Measurements from ENCODE around the gene DGCR6. TPM values are rescaled to one million over a fixed set of nuclear protein-coding genes. Genes with fewer than 3 reads are reported as not detected.
"Not testable (repeated sequence)": the region's sequence is repeated elsewhere in the genome, so short reads cannot be mapped to it uniquely, and the experiment has no call there.

DGCR6 gene
- total and polyA plus RNA-seq, 4 donors: 0.88 to 5.8 (median 2.5) TPM

DNA sequence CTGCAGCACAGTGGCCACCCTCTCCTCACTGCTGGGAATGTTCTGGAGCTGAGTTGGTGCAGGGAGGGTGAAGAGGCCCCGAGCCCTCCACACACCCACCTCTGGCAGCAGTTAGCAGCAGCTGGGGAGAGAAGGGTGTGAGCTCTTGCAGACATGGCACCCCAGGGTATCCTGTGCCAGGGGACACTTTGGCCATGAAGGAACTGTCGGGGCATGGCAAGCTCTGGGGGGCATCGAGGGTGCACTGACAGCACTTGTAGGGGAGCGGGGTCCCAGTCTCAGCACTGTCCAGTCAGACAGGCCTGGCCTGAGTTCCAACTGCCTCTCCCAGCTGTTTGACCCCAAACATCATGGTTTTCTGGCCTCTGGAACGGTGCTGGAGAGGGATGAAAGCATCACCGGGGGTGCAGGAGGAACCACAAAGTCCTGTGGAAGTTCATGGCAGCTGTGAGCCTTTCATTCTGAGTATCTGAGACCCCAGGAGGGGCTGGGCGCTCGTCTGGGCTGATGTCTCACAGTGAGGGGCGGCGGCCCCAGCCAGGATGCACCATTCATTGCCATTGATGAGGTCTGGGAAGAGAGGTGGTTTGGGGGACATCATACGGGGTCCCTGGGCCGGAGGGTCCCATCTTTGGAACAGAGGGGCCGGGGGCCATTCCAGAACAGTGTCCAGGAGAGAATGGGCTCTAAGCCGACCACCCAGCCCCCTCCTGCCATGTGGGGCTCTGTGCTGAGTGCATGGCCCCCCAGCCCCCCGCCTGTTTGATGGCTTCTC is 50.2 kb downstream of the DGCR6 start:
- ATAC-seq (ENCODE audit: low FRiP score); H3K4me3 ChIP-seq (ENCODE audit: low read length in 2 of 2); H3K36me3 ChIP-seq (ENCODE audit: control insufficient read depth in 1 of 2, insufficient read depth in 2 of 2, low read length in 1 of 2); H3K9me3 ChIP-seq (ENCODE audit: control insufficient read depth, low read length); H3K27me3 ChIP-seq (ENCODE audit: control insufficient read depth in 1 of 2, insufficient read depth in 2 of 2, low read length in 1 of 2); H3K4me1 ChIP-seq (ENCODE audit: control insufficient read depth in 1 of 2, insufficient read depth in 2 of 2, low read length in 2 of 2); H3K27ac ChIP-seq (ENCODE audit: low read depth in 1 of 2, low read length in 2 of 2): not testable (repeated sequence)
- DNase-seq: peak; percentile 7 to 57
- intact Hi-C loops (cut with DNase I): loop anchor here in 1 of 2 donors (5.0 kb wide), 1 partner anchor 676 kb away; no protein-coding TSS in a partner anchor
- 69 to 74% methylated on average over 14 to 15 of the region's 15 CpGs for WGBS, 2 donors

DNA sequence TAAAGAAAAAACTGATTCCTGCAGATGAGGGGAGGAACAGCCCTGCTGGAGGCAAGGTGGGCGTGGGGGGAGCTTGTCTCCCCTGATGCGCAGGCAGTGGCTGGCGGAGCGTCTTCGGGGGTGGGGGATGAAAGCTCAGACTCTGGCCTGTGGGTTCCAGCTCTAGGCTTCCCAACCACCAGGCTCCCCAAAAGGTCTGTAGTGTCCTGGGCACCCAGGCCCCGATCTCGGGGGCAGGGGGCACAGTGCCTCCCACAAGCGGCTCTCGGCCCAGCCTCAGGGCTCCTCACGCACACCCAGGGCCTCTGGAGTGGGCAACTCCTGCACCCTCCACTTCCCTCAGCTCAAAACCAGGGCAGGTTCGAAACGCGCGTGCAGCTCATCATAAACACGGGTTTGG is 50.8 kb downstream of the DGCR6 start:
- not testable (repeated sequence) for ATAC-seq (ENCODE audit: low FRiP score); H3K27ac ChIP-seq (ENCODE audit: low read depth in 1 of 2, low read length in 2 of 2); H3K36me3 ChIP-seq (ENCODE audit: control insufficient read depth in 1 of 2, insufficient read depth in 2 of 2, low read length in 1 of 2); H3K27me3 ChIP-seq (ENCODE audit: control insufficient read depth in 1 of 2, insufficient read depth in 2 of 2, low read length in 1 of 2); H3K9me3 ChIP-seq (ENCODE audit: control insufficient read depth, low read length); H3K4me3 ChIP-seq (ENCODE audit: low read length in 2 of 2); H3K4me1 ChIP-seq (ENCODE audit: control insufficient read depth in 1 of 2, insufficient read depth in 2 of 2, low read length in 2 of 2)
- WGBS, 2 donors: 71% methylated on average over 15 of the region's 15 CpGs
- intact Hi-C loops (cut with DNase I): loop anchor here in 1 of 2 donors (5.0 kb wide), 1 partner anchor 675 kb away; no protein-coding TSS in a partner anchor
- peak; percentile 21 to 63 for DNase-seq

DNA sequence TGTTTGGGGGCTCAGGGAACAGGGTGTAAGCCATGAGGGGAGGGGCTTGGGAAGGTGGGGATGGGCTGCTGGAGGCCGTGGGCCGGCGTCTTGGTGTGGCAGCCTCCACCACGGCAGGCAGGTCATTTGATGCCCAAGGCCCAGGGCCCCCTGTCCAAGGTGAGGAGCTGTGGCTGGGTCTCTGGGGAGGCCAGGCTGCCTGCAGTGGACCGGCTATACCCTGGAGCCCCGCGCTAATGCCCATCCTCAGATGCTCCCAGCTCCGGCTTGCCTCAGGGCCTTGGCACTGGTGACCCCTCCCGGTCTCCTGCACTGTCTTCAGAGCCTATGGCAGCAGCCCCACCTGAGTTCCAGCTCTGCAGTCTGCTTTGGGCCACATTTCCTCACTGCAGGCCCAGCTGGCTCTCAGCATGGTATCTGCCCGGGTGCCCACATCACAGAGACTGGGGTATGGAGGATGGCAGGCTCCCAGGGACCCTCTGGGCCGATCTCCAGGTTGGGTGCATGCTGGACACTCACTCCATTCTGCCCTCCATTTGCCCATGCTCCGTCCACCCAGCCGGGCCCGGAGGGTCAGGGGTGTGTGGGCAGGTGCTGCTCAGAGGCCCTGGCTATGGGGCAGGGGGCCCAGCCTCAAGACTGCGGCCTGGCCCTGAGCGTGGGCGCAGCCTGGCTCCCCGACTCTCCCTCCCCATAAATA is 51.7 kb downstream of the DGCR6 start:
- H3K4me1 ChIP-seq (ENCODE audit: control insufficient read depth in 1 of 2, insufficient read depth in 2 of 2, low read length in 2 of 2); H3K4me3 ChIP-seq (ENCODE audit: low read length in 2 of 2); ATAC-seq (ENCODE audit: low FRiP score); H3K27ac ChIP-seq (ENCODE audit: low read depth in 1 of 2, low read length in 2 of 2); H3K9me3 ChIP-seq (ENCODE audit: control insufficient read depth, low read length); H3K36me3 ChIP-seq (ENCODE audit: control insufficient read depth in 1 of 2, insufficient read depth in 2 of 2, low read length in 1 of 2); H3K27me3 ChIP-seq (ENCODE audit: control insufficient read depth in 1 of 2, insufficient read depth in 2 of 2, low read length in 1 of 2): not testable (repeated sequence)
- peak; percentile 37 to 54 for DNase-seq
- 73 to 81% methylated on average over 14 to 16 of the region's 18 CpGs for WGBS, 2 donors
- intact Hi-C loops (cut with DNase I): loop anchor here in 1 of 2 donors (5.0 kb wide), 1 partner anchor 675 kb away; no protein-coding TSS in a partner anchor

DNA sequence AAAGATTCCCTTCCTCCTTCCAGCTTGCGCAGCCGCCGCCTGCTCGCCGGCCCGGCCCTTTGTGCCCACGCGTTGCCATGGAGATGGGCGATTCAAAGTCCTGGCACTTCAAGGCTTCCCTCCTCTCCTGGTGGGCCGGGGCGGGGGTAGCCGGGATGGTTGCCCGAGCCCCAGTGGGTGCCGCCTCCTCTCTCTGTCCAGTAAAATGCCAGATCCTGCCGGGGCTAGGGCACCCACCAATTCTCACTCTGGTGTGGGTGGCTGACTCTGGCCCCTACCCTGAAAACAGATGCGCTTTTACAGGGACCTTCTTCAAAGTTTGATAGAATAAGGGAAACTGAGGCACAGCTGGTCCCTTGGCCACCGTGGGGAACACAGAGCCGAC is 52.2 kb downstream of the DGCR6 start:
- peak in 1 of 2 donors; percentile 29 for DNase-seq
- not testable (repeated sequence) for H3K4me1 ChIP-seq (ENCODE audit: control insufficient read depth in 1 of 2, insufficient read depth in 2 of 2, low read length in 2 of 2); H3K27me3 ChIP-seq (ENCODE audit: control insufficient read depth in 1 of 2, insufficient read depth in 2 of 2, low read length in 1 of 2); H3K27ac ChIP-seq (ENCODE audit: low read depth in 1 of 2, low read length in 2 of 2); H3K9me3 ChIP-seq (ENCODE audit: control insufficient read depth, low read length); H3K4me3 ChIP-seq (ENCODE audit: low read length in 2 of 2); H3K36me3 ChIP-seq (ENCODE audit: control insufficient read depth in 1 of 2, insufficient read depth in 2 of 2, low read length in 1 of 2); ATAC-seq (ENCODE audit: low FRiP score)
- 78 to 83% methylated on average over 13 to 18 of the region's 18 CpGs for WGBS, 2 donors
- intact Hi-C loops (cut with DNase I): loop anchor here in 1 of 2 donors (5.0 kb wide), 1 partner anchor 674 kb away; no protein-coding TSS in a partner anchor

GRCh38 chr22:18958738-18959137 is 52.6 kb downstream of the DGCR6 start:
- H3K4me3 ChIP-seq (ENCODE audit: low read length in 2 of 2); H3K27me3 ChIP-seq (ENCODE audit: control insufficient read depth in 1 of 2, insufficient read depth in 2 of 2, low read length in 1 of 2); H3K27ac ChIP-seq (ENCODE audit: low read depth in 1 of 2, low read length in 2 of 2); H3K9me3 ChIP-seq (ENCODE audit: control insufficient read depth, low read length); H3K4me1 ChIP-seq (ENCODE audit: control insufficient read depth in 1 of 2, insufficient read depth in 2 of 2, low read length in 2 of 2); ATAC-seq (ENCODE audit: low FRiP score); H3K36me3 ChIP-seq (ENCODE audit: control insufficient read depth in 1 of 2, insufficient read depth in 2 of 2, low read length in 1 of 2): not testable (repeated sequence)
- intact Hi-C loops (cut with DNase I): loop anchor here in 1 of 2 donors (5.0 kb wide), 1 partner anchor 674 kb away; no protein-coding TSS in a partner anchor
- DNase-seq: peak; percentile 38 to 53
- WGBS, 2 donors: 68% methylated on average over 14 of the region's 14 CpGs

DNA sequence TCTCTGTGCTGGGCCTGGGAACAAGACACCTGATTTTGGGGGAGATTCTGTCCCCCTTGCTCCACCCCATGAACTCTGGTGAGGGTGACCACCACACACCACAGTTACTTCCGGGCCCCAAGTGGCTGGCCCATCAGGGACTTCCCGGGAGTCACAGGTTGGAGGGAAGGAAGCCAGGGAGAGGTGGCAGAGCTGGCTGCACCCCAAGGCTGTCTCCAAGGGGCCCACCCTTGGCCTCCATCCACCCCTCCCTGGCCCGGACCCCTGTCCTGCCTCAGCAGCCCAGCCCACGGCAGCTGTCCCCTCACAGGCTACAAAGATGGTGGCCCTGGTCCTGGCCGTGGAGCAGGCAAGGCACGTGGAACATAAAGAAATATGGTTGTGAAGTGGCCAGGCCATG is 53.1 kb downstream of the DGCR6 start:
- not testable (repeated sequence) for H3K36me3 ChIP-seq (ENCODE audit: control insufficient read depth in 1 of 2, insufficient read depth in 2 of 2, low read length in 1 of 2); H3K4me3 ChIP-seq (ENCODE audit: low read length in 2 of 2); H3K27me3 ChIP-seq (ENCODE audit: control insufficient read depth in 1 of 2, insufficient read depth in 2 of 2, low read length in 1 of 2); H3K4me1 ChIP-seq (ENCODE audit: control insufficient read depth in 1 of 2, insufficient read depth in 2 of 2, low read length in 2 of 2); ATAC-seq (ENCODE audit: low FRiP score); H3K9me3 ChIP-seq (ENCODE audit: control insufficient read depth, low read length); H3K27ac ChIP-seq (ENCODE audit: low read depth in 1 of 2, low read length in 2 of 2)
- intact Hi-C loops (cut with DNase I): loop anchor here in 1 of 2 donors (5.0 kb wide), 1 partner anchor 673 kb away; no protein-coding TSS in a partner anchor
- peak; percentile 4 to 40 for DNase-seq
- WGBS, 2 donors: 75 to 78% methylated on average over 5 to 6 of the region's 6 CpGs

DNA sequence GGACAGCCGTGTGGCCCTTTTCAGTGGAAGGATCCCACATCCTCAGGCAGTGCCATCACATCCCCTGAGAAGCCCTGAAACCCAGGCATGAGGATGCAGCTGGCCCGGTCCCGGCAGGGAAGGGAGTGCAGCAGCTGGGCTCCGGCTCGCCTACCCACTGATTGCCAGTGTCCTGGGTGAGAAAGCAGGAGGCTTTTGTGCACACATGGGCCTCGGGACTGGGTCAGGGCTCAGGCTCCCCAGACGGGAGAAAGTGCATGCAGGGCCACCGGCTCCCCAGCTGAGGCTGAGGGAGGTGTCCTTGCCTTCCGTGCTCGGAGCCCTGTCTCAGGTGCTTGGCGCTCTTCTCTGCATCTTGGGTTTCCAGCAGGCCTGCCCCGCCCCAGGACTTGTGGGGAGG is 53.6 kb downstream of the DGCR6 start:
- not testable (repeated sequence) for ATAC-seq (ENCODE audit: low FRiP score); H3K36me3 ChIP-seq (ENCODE audit: control insufficient read depth in 1 of 2, insufficient read depth in 2 of 2, low read length in 1 of 2); H3K27ac ChIP-seq (ENCODE audit: low read depth in 1 of 2, low read length in 2 of 2); H3K9me3 ChIP-seq (ENCODE audit: control insufficient read depth, low read length); H3K4me3 ChIP-seq (ENCODE audit: low read length in 2 of 2); H3K27me3 ChIP-seq (ENCODE audit: control insufficient read depth in 1 of 2, insufficient read depth in 2 of 2, low read length in 1 of 2); H3K4me1 ChIP-seq (ENCODE audit: control insufficient read depth in 1 of 2, insufficient read depth in 2 of 2, low read length in 2 of 2)
- intact Hi-C loops (cut with DNase I): loop anchor here in 1 of 2 donors (5.0 kb wide), 1 partner anchor 673 kb away; no protein-coding TSS in a partner anchor
- WGBS, 2 donors: 70 to 74% methylated on average over 7 to 12 of the region's 12 CpGs
- DNase-seq: peak; percentile 12 to 43

GRCh38 chr22:18960166-18960820 is 54.2 kb downstream of the DGCR6 start:
- H3K27ac ChIP-seq (ENCODE audit: low read depth in 1 of 2, low read length in 2 of 2); H3K4me1 ChIP-seq (ENCODE audit: control insufficient read depth in 1 of 2, insufficient read depth in 2 of 2, low read length in 2 of 2); H3K27me3 ChIP-seq (ENCODE audit: control insufficient read depth in 1 of 2, insufficient read depth in 2 of 2, low read length in 1 of 2); intact Hi-C loops (cut with DNase I); H3K4me3 ChIP-seq (ENCODE audit: low read length in 2 of 2); ATAC-seq (ENCODE audit: low FRiP score); H3K9me3 ChIP-seq (ENCODE audit: control insufficient read depth, low read length); H3K36me3 ChIP-seq (ENCODE audit: control insufficient read depth in 1 of 2, insufficient read depth in 2 of 2, low read length in 1 of 2): not testable (repeated sequence)
- peak; percentile 31 to 40 for DNase-seq
- 76 to 78% methylated on average over 10 of the region's 11 CpGs for WGBS, 2 donors
